HUDEP-2 (cell line): ENCODE results near the gene STAG2.
"Not testable (repeated sequence)": the region's sequence is repeated elsewhere in the genome, so short reads cannot be mapped to it uniquely, and the experiment has no call there.

Experiments used
- DNase-seq, 76 experiments: peaks; one replicate each; lab custom pipeline; 2025; ENCODE audit not compliant: unreplicated experiment in 76 of 76; lab: John Stamatoyannopoulos, UW

Gene STAG2

GRCh38 chrX:124028182-124028581 is 66.7 kb downstream of the STAG2 start:
- no peak for DNase-seq

- no peak for DNase-seq
These were observed 69.0 kb downstream of the STAG2 start for GRCh38 chrX:124030520-124030919.

- no peak for DNase-seq
These were observed 72.3 kb downstream of the STAG2 start for GRCh38 chrX:124033821-124034220.

- DNase-seq = no peak
These were observed 74.2 kb downstream of the STAG2 start for GRCh38 chrX:124035657-124036056.

- DNase-seq = no peak
These were observed 80.5 kb downstream of the STAG2 start for GRCh38 chrX:124042042-124042441.

- no peak for DNase-seq
These were observed 83.6 kb downstream of the STAG2 start for GRCh38 chrX:124045109-124045508.

- not testable (repeated sequence) for DNase-seq
These were observed 122.9 kb downstream of the STAG2 start for GRCh38 chrX:124084417-124084816.

GRCh38 chrX:124085063-124085462 is 123.6 kb downstream of the STAG2 start:
- no peak for DNase-seq

- no peak for DNase-seq
These were observed 124.9 kb downstream of the STAG2 start for GRCh38 chrX:124086411-124086810.

GRCh38 chrX:124087000-124087746 is 125.7 kb downstream of the STAG2 start:
- no peak for DNase-seq

- DNase-seq = no peak
These were observed 131.7 kb downstream of the STAG2 start for GRCh38 chrX:124093222-124093621.

GRCh38 chrX:124097116-124097515 is 135.6 kb downstream of the STAG2 start:
- DNase-seq = no peak

GRCh38 chrX:124098089-124098488 is 136.6 kb downstream of the STAG2 start:
- DNase-seq = peak in 4 of 76 experiments; percentile 0 to 10 (median 1)

GRCh38 chrX:124103966-124104365 is 142.5 kb downstream of the STAG2 start:
- no peak for DNase-seq

GRCh38 chrX:124104512-124104911 is 143.0 kb downstream of the STAG2 start:
- DNase-seq = not testable (repeated sequence)

- DNase-seq = no peak
These were observed 152.4 kb downstream of the STAG2 start for GRCh38 chrX:124113621-124114600.

- no peak for DNase-seq
These were observed 155.8 kb downstream of the STAG2 start for GRCh38 chrX:124117325-124117724.

GRCh38 chrX:124125471-124125870 is 164.0 kb downstream of the STAG2 start:
- no peak for DNase-seq

GRCh38 chrX:124127496-124127895 is 166.0 kb downstream of the STAG2 start:
- peak in 8 of 76 experiments; percentile 0 to 26 (median 2) for DNase-seq

GRCh38 chrX:124132437-124132836 is 170.9 kb downstream of the STAG2 start:
- not testable (repeated sequence) for DNase-seq

- no peak for DNase-seq
These were observed 184.2 kb downstream of the STAG2 start for GRCh38 chrX:124145749-124146148.

GRCh38 chrX:124151195-124151594 is 189.7 kb downstream of the STAG2 start:
- DNase-seq = no peak
